A673 (cell line): ENCODE results near the gene WDR54.

Source experiments
- CTCF ChIP-seq: fragments of 300-800, 200-600 bp; sonication (generic); conservative IDR thresholded peaks from 2 replicates; pipeline ENCODE4 v1.5.1; 2017; ENCODE audit warnings: low read depth, mild to moderate bottlenecking, antibody characterized with exemption, low read length, moderate library complexity, mixed read lengths
- EZH2 ChIP-seq: fragments of 200-600 bp; sonication (generic); IDR thresholded peaks from 2 replicates; pipeline ENCODE4 v1.6.1; 2017; ENCODE audit warnings: borderline replicate concordance, low read depth, mild to moderate bottlenecking, mixed read lengths, antibody characterized with exemption, low read length; ENCODE audit not compliant: poor library complexity, severe bottlenecking

- TF ChIP-seq CTCF (no peak), EZH2 (no peak)
Measured at GRCh38 chr2:74464406-74464805, 42.9 kb downstream of the WDR54 start.
